OCI-LY3 (cell line): ENCODE data around the gene KIZ.

Source experiments
- H2AFZ ChIP-seq: fragments of 200-600, 300-600 bp; shearing (Covaris generic); 2 replicates; pipeline ENCODE4 v1.6.0; 2014; ENCODE audit warnings: antibody characterized with exemption, low read depth, low read length
- H3K27ac ChIP-seq: fragments of 200-600, 300-600 bp; sonication (generic); 2 replicates; pipeline ENCODE4 v1.5.1; 2014; ENCODE audit warnings: mild to moderate bottlenecking, low read length, moderate library complexity, mixed read lengths
- H3K27me3 ChIP-seq: fragments of 200-600, 300-600 bp; sonication (generic); 2 replicates; pipeline ENCODE4 v1.6.1; 2014; ENCODE audit warnings: low read depth, low read length, mixed read lengths
- H3K36me3 ChIP-seq: fragments of 200-600, 300-600 bp; sonication (generic); replicated peaks from 2 replicates; pipeline ENCODE3; 2014; ENCODE audit warnings: low read depth, low read length, mixed read lengths
- H3K4me1 ChIP-seq: fragments of 300-600, 200-600 bp; sonication (generic); 2 replicates; pipeline ENCODE4 v1.6.1; 2014; ENCODE audit warnings: low read length, mixed read lengths
- H3K4me2 ChIP-seq: fragments of 200-600, 300-600 bp; sonication (generic); 2 replicates; pipeline ENCODE4 v1.6.1; 2014; ENCODE audit warnings: low read length, mixed read lengths
- H3K4me3 ChIP-seq: fragments of 300-600, 200-600 bp; sonication (generic); 2 replicates; pipeline ENCODE4 v1.5.1; 2014; ENCODE audit warnings: antibody characterized with exemption, mild to moderate bottlenecking, low read length, moderate library complexity
- H3K79me2 ChIP-seq: fragments of 300-600, 200-600 bp; shearing (Covaris generic); 2 replicates; pipeline ENCODE4 v1.6.1; 2014; ENCODE audit warnings: mild to moderate bottlenecking, low read length, mixed read lengths
- H3K9ac ChIP-seq: fragments of 300-600, 200-600 bp; shearing (Covaris generic); 2 replicates; pipeline ENCODE4 v1.6.0; 2014; ENCODE audit warnings: mild to moderate bottlenecking, low read length, moderate library complexity
- H3K9me3 ChIP-seq: fragments of 200-600, 300-600 bp; shearing (Covaris generic); 2 replicates; pipeline ENCODE4 v1.6.1; 2014; ENCODE audit warnings: low read length, mixed read lengths; ENCODE audit not compliant: insufficient read depth
- H4K20me1 ChIP-seq: fragments of 200-600, 300-600 bp; sonication (generic); 2 replicates; pipeline ENCODE4 v1.6.1; 2016; ENCODE audit warnings: low read length, mixed read lengths; ENCODE audit not compliant: insufficient read depth
- EZH2phosphoT487 ChIP-seq: fragments of 200-600 bp; shearing (Covaris generic); IDR thresholded peaks from 2 replicates; pipeline ENCODE4 v1.6.1; 2018; ENCODE audit warnings: antibody characterized with exemption, mixed run types, low read depth
- TF ChIP-seq, protein P1 (sequence below): fragments of 200-600, 300-600 bp; sonication (generic); IDR thresholded peaks from 2 replicates; pipeline ENCODE4 v1.5.1; 2014; ENCODE audit warnings: antibody characterized with exemption, low read length, low read depth

KIZ gene

GRCh38 chr20:21273755-21274386 lies 148.0 kb downstream of the KIZ start:
- H3K27me3 ChIP-seq: peaks cover 3% of the 10 kb centered on the region; the same call in 1 of the 2 replicates
- no peak overlapping the region for H3K9ac ChIP-seq
- H3K4me3 ChIP-seq: no peak overlapping the region
- H3K4me1 ChIP-seq: peaks cover 10% of the 10 kb centered on the region
- TF ChIP-seq, protein P1, sequence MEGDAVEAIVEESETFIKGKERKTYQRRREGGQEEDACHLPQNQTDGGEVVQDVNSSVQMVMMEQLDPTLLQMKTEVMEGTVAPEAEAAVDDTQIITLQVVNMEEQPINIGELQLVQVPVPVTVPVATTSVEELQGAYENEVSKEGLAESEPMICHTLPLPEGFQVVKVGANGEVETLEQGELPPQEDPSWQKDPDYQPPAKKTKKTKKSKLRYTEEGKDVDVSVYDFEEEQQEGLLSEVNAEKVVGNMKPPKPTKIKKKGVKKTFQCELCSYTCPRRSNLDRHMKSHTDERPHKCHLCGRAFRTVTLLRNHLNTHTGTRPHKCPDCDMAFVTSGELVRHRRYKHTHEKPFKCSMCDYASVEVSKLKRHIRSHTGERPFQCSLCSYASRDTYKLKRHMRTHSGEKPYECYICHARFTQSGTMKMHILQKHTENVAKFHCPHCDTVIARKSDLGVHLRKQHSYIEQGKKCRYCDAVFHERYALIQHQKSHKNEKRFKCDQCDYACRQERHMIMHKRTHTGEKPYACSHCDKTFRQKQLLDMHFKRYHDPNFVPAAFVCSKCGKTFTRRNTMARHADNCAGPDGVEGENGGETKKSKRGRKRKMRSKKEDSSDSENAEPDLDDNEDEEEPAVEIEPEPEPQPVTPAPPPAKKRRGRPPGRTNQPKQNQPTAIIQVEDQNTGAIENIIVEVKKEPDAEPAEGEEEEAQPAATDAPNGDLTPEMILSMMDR: no peak
- TF ChIP-seq EZH2phosphoT487: no peak
- H3K4me2 ChIP-seq: no peak overlapping the region
- no peaks in the 10 kb centered on the region for H4K20me1 ChIP-seq
- no peaks in the 10 kb centered on the region for H3K9me3 ChIP-seq
- no peak overlapping the region for H3K27ac ChIP-seq
- no peaks in the 10 kb centered on the region for H3K79me2 ChIP-seq
- no peaks in the 10 kb centered on the region for H3K36me3 ChIP-seq
- H2AFZ ChIP-seq: no peak overlapping the region

GRCh38 chr20:21278829-21279228 lies 152.9 kb downstream of the KIZ start:
- TF ChIP-seq EZH2phosphoT487: no peak
- TF ChIP-seq, protein P1: no peak
- Histone ChIP-seq H3K27me3 (peaks cover 25% of the 10 kb centered on the region), H3K36me3 (no peaks in the 10 kb centered on the region), H4K20me1 (no peaks in the 10 kb centered on the region), H3K4me2 (no peak overlapping the region), H3K27ac (no peak overlapping the region), H3K79me2 (no peaks in the 10 kb centered on the region), H3K4me1 (no peaks in the 10 kb centered on the region), H3K9me3 (no peaks in the 10 kb centered on the region), H2AFZ (no peak overlapping the region), H3K9ac (no peak overlapping the region), H3K4me3 (no peak overlapping the region)

DNA sequence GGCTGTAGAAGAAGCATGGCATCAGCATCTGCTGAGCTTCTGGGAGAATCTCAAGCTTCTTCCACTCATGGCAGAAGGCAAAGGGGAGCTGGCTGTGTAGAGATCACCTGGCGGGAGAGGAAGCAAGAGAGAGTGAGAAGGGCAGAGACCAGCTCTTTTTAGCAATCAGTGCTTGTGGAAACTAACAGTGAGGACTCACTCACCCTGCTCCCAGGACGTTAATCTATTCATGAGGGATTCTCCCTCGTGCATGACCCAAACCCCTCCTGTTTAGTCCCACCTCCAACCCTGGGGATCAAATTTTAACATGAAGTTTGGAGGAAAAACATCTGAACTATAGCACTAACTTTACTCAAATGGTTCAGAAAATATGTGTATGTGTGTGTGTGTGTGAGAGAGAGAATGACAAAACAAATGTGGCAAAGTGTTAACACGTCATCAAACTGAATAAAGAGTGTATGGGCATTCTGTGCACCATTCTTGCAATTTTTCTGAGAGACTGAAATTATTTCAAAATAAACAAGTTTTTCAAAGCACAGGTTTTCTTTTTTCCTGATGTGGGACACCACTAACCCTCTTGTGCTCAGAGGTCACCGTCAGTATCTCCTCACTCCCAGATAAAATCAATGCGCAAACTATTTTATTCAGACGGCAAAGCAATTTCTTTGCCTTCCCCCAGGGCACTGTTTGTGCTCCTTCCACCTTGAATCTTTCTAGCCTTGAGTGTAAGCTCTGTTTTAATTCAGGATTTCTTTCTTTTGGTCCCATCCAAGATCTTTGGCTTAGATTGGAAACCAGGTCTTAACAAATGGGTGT lies 154.0 kb downstream of the KIZ start:
- H3K4me2 ChIP-seq: no peak overlapping the region
- no peak for TF ChIP-seq EZH2phosphoT487
- TF ChIP-seq, protein P1: no peak
- peaks cover 22% of the 10 kb centered on the region for H3K27me3 ChIP-seq
- no peaks in the 10 kb centered on the region for H4K20me1 ChIP-seq
- H3K27ac ChIP-seq: no peak overlapping the region
- no peak overlapping the region for H2AFZ ChIP-seq
- H3K4me3 ChIP-seq: no peak overlapping the region
- H3K4me1 ChIP-seq: no peaks in the 10 kb centered on the region
- H3K79me2 ChIP-seq: no peaks in the 10 kb centered on the region
- no peaks in the 10 kb centered on the region for H3K9me3 ChIP-seq
- no peak overlapping the region for H3K9ac ChIP-seq
- H3K36me3 ChIP-seq: no peaks in the 10 kb centered on the region

DNA sequence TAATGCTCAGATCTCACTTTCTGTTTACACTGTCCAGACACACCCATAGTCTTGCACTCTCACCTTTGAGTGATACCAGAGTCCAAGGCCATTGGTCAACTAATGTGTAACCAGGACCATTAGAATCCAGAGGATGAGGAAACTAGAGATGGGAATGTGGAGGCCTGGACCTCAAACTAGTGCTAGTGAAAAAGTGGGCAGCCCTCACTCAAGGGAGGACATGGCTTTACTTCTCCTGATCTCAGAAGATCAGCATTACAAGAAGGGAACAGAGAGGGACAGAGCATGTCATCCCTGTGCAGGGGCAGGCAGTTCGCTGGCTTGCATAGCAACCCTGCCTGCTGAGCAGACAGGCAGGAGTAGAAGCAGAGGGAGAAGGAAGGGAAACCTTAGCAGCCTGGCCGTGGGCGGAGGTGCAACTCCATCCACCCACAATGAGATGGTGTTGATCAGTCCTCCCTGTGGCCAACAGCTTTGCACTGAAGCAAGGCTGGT lies 154.7 kb downstream of the KIZ start:
- Histone ChIP-seq H2AFZ (no peak overlapping the region), H3K9ac (no peak overlapping the region), H3K4me2 (no peak overlapping the region), H3K4me1 (no peaks in the 10 kb centered on the region), H3K79me2 (no peaks in the 10 kb centered on the region), H3K27me3 (peaks cover 22% of the 10 kb centered on the region), H3K36me3 (no peaks in the 10 kb centered on the region), H3K27ac (no peak overlapping the region), H3K4me3 (no peak overlapping the region), H4K20me1 (no peaks in the 10 kb centered on the region), H3K9me3 (no peaks in the 10 kb centered on the region)
- TF ChIP-seq, protein P1: no peak
- TF ChIP-seq EZH2phosphoT487: no peak
